ENCODE data around the gene GPR107. TPM values are rescaled to one million over a fixed set of nuclear protein-coding genes. Genes with fewer than 3 reads are reported as not detected.

The GPR107 gene
- total RNA-seq, 2 donors from 2014 or later = 42.2 to 51.2 TPM

DNA sequence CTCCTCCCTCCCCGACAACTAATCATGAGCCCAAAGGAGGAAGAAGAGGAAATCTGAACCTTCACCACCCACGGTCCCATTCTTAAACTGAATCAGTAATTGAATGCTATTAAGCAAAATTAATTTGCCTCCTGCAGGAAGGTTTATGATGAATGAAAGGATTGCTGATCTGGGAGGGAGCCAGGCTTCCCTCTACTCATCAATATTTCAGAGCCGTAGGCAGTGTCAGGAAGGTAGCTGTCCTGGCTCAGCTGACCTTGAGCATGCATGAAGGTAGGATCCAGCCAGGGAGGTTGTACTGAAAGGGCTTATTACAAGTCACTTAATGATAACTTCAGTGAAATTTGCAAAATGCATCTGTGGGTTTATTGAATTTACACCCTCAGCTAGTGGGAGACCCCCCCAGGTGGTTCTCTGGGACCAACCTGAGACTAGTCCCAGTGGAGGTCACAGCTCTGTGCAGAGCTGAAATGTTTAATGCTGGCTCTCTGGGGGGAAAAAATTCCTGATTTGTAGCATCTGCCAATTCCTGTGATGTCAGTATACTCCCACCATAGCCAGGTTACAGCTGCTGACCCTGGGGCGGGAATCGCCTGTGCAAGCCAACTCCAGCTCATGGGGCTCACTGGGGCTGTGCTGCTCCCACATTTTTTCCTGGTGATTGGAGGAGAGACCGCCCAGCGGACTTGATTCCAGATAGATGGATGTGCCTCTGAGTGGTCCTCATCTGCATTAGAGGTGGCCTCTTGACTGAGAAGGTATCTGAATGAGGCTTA, 70.6 kb downstream of the GPR107 start:
- intact Hi-C loops (cut with DNase I) = no loop called here
- no peaks in the 10 kb centered on the region for H3K36me3 ChIP-seq
- TF ChIP-seq, protein P1, sequence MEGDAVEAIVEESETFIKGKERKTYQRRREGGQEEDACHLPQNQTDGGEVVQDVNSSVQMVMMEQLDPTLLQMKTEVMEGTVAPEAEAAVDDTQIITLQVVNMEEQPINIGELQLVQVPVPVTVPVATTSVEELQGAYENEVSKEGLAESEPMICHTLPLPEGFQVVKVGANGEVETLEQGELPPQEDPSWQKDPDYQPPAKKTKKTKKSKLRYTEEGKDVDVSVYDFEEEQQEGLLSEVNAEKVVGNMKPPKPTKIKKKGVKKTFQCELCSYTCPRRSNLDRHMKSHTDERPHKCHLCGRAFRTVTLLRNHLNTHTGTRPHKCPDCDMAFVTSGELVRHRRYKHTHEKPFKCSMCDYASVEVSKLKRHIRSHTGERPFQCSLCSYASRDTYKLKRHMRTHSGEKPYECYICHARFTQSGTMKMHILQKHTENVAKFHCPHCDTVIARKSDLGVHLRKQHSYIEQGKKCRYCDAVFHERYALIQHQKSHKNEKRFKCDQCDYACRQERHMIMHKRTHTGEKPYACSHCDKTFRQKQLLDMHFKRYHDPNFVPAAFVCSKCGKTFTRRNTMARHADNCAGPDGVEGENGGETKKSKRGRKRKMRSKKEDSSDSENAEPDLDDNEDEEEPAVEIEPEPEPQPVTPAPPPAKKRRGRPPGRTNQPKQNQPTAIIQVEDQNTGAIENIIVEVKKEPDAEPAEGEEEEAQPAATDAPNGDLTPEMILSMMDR (IDR thresholded peaks at IDR 0.05) = no peak
- H3K27ac ChIP-seq = no peak overlapping the region
- no peaks in the 10 kb centered on the region for H3K4me1 ChIP-seq
- no peak overlapping the region for H3K9ac ChIP-seq (ENCODE audit: low read depth in 2 of 2, low read length in 2 of 2)
- H3K4me3 ChIP-seq = no peak overlapping the region
- no peak for DNase-seq
- H3K9me3 ChIP-seq = no peaks in the 10 kb centered on the region
- H3K27me3 ChIP-seq = no peaks in the 10 kb centered on the region

DNA sequence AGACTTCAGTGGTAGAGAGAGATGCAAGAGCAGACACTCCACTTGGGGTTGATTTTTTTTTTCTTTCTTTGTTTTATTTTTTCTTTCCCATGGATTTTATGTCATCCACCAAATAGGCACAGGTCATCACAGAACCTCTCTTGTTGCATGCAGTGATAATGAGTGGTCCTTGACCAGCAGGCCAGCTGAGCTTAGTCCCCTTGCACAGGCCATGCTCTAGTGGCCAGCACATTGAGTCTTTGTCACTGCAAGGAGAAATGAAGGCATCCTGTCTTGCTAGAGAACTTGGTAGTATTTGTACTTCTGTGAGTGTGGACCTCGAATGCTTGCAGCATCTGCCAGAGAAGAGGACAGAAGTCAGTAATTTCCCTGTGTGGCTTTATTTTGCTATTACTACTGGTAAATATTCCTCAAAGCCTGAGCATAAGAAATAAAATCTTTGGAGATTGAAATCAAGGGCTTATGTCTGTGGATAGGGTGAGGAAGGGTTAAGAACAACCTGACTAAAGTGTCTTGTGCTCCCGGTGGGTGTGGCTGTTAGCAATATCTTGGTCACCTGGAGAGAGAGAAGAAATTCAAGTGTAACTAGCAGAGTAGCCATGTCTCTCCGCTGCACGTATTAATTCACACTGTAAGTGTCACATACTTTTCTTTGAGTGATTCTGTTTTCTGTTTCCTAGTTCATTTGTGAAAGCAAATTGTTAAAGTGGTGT, 73.2 kb downstream of the GPR107 start:
- H3K9ac ChIP-seq (ENCODE audit: low read depth in 2 of 2, low read length in 2 of 2) = no peak overlapping the region
- TF ChIP-seq, protein P1 (IDR thresholded peaks at IDR 0.05) = no peak
- no peak overlapping the region for H3K27ac ChIP-seq
- no peak overlapping the region for H3K4me3 ChIP-seq
- H3K9me3 ChIP-seq = no peaks in the 10 kb centered on the region
- peaks cover 4% of the 10 kb centered on the region for H3K36me3 ChIP-seq
- intact Hi-C loops (cut with DNase I) = no loop called here
- no peaks in the 10 kb centered on the region for H3K27me3 ChIP-seq
- DNase-seq = no peak
- H3K4me1 ChIP-seq = no peaks in the 10 kb centered on the region

DNA sequence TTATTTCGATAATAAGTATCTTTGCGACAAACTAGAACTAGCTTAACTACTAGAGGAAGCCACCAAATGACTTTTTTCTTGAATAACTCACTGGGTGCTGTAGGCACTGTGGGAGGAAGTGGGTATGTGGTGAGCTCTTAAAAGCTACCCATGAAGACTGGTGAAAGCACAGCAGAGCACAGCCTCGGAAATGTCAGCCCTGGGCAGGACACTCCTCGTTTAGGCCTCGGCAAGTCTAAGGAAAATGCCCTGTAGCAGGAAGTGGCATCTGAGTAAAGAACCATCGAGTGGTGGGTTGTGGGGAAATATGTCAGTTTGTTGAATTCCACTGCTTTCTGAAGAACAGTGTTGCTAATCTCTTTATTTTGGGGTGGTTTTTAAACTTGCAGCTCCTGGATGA, 74.5 kb downstream of the GPR107 start:
- Histone ChIP-seq H3K27me3 (no peaks in the 10 kb centered on the region), H3K9me3 (no peaks in the 10 kb centered on the region), H3K4me3 (no peak overlapping the region), H3K9ac (ENCODE audit: low read depth in 2 of 2, low read length in 2 of 2) (peak overlapping the region in 1 of 2 donors; percentile 38), H3K36me3 (peaks cover 4% of the 10 kb centered on the region), H3K4me1 (no peaks in the 10 kb centered on the region), H3K27ac (peak overlapping the region; percentile 55)
- TF ChIP-seq, protein P1 (IDR thresholded peaks at IDR 0.05) = no peak
- peak; percentile 31 for DNase-seq
- intact Hi-C loops (cut with DNase I) = no loop called here

DNA sequence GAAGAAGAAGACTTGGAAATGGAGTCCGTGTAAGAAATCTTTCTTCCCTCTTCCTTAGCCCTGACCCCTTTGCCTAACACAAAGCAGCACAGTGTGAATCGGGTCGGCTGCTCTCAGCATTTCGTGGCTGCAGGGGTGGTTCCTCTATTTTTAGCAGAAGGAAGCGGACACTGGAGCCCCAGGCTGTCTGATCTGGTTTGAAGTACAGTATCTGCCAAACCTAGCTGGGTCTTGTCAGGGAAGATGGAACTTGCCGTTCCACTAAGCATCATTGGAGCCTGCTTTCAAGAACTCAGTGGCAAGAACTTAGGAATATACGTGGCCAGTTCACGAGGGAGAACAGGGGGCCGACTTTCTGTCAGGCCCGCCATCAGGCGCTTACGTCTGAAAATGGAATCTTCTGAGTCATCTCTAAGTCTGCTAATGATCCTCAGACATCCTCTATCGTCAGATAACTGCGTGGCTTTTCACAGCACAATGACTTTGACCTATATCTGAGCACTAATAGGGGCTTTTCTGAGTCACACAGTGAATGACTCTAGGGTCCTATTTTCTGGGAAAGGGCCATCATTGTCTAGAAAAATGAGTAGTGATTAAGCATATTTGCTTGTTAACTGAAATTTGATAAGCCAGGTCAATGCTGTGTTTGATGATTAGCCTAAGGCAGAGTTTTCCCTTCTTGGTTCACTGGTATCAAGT, 75.2 kb downstream of the GPR107 start:
- Histone ChIP-seq H3K4me3 (no peak overlapping the region), H3K9ac (ENCODE audit: low read depth in 2 of 2, low read length in 2 of 2) (peak overlapping the region in 1 of 2 donors; percentile 38), H3K9me3 (no peaks in the 10 kb centered on the region), H3K36me3 (peaks cover 4% of the 10 kb centered on the region), H3K27ac (peak overlapping the region; percentile 55), H3K27me3 (no peaks in the 10 kb centered on the region), H3K4me1 (no peaks in the 10 kb centered on the region)
- intact Hi-C loops (cut with DNase I) = no loop called here
- TF ChIP-seq, protein P1 (IDR thresholded peaks at IDR 0.05) = no peak
- DNase-seq = peak; percentile 30

DNA sequence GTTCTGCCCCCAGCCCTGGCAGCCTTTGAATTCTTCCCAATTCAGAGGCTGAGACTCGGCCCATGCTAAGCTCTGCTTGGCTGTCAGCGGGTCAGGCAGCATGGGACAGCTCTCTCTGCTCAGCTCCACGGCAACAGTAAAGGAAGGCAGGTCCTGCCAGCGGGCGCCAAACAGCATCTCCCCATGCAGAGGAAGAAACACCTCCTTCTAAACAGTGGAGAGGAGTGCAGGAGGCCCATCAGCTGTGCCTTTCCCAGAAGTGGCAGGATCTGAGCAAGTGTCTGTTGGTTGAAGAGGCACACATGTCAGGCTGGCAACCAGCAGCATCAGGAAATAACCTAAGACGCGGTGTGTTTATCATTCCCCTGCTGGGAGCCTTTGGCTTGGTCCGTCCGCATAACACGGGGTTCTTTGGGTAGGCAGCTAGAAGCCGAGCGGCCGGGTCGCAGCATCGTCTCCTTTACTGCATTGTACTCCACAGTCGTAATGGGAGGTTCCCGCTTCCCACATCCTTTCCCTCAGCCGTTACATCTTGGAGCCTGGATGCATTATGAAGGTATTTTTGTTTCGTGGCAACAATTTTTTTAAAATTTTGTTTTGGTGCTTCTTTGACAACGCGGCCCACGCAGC, 75.8 kb downstream of the GPR107 start:
- intact Hi-C loops (cut with DNase I) = no loop called here
- TF ChIP-seq, protein P1 (IDR thresholded peaks at IDR 0.05) = no peak
- no peak for DNase-seq
- Histone ChIP-seq H3K4me1 (no peaks in the 10 kb centered on the region), H3K9ac (ENCODE audit: low read depth in 2 of 2, low read length in 2 of 2) (peak overlapping the region in 1 of 2 donors; percentile 36), H3K36me3 (peaks cover 4% of the 10 kb centered on the region), H3K4me3 (no peak overlapping the region), H3K9me3 (no peaks in the 10 kb centered on the region), H3K27ac (no peak overlapping the region), H3K27me3 (no peaks in the 10 kb centered on the region)
